ENCODE measurements around the gene TGFBR2. TPM values are rescaled to one million over a fixed set of nuclear protein-coding genes. Genes with fewer than 3 reads are reported as not detected.

The TGFBR2 gene
- polyA plus RNA-seq, 1 donor (not counting 4 experiments of a cell fraction or from before 2014, with no cell fraction given) = 303 TPM

GRCh38 chr3:30612437-30613132 is 6.2 kb downstream of the TGFBR2 start:
- H4K20me1 ChIP-seq (ENCODE audit: control insufficient read depth, extremely low read depth, insufficient read depth, low read length) = peaks cover 20% of the 10 kb centered on the region
- H3K9me1 ChIP-seq (ENCODE audit: control insufficient read depth, extremely low read depth, insufficient read depth, low read length) = peaks cover 3% of the 10 kb centered on the region
- peak overlapping the region; percentile 76 for H3K4me2 ChIP-seq (ENCODE audit: control insufficient read depth, extremely low read depth, insufficient read depth, low read depth, low read length)
- peaks cover 99% of the 10 kb centered on the region for H3K79me2 ChIP-seq (ENCODE audit: control insufficient read depth, insufficient read depth, low read length)
- peaks cover 64% of the 10 kb centered on the region for H3K4me1 ChIP-seq (ENCODE audit: control insufficient read depth, extremely low read depth, insufficient read depth, low read length)
- FAIRE-seq (peak; percentile 77), DNase-seq (ENCODE audit: low read depth, low spot score) (no peak)
- TF ChIP-seq CTCF (optimal IDR thresholded peaks at IDR 0.05 in 1 of 3, IDR thresholded peaks at IDR 0.05 in 1 of 3, conservative IDR thresholded peaks at IDR 0.05 in 1 of 3; ENCODE audit: extremely low read depth in 1 of 3, insufficient read depth in 2 of 3, low read length in 3 of 3) (no peak), EZH2 (IDR thresholded peaks at IDR 0.05; ENCODE audit: low read length) (no peak)
- H2AFZ ChIP-seq (ENCODE audit: control insufficient read depth, low read length) = no peak overlapping the region
- no peaks in the 10 kb centered on the region for H3K27me3 ChIP-seq (ENCODE audit: control insufficient read depth, extremely low read depth, insufficient read depth, low read length)
- no peaks in the 10 kb centered on the region for H3K9me3 ChIP-seq (ENCODE audit: control insufficient read depth, low read depth, low read length)
- dilution Hi-C loops (cut with MboI; ENCODE audit: extremely low pct_ligation_motif_present, low sequenced_read_pairs) = no loop called here
- peak overlapping the region; percentile 32 to 96 (median 78) for H3K4me3 ChIP-seq (ENCODE audit: control insufficient read depth in 2 of 3, extremely low read depth in 1 of 3, insufficient read depth in 2 of 3, low read depth in 1 of 3, low read length in 3 of 3)
- H3K36me3 ChIP-seq (ENCODE audit: control insufficient read depth in 2 of 2, extremely low read depth in 1 of 2, insufficient read depth in 2 of 2, low read length in 2 of 2) = peaks cover 2 to 19% of the 10 kb centered on the region in 2 experiments
- H3K27ac ChIP-seq (ENCODE audit: control insufficient read depth, insufficient read depth, low read length) = peak overlapping the region; percentile 22
- H3K9ac ChIP-seq (ENCODE audit: control insufficient read depth, extremely low read depth, insufficient read depth, low read length) = no peak overlapping the region

- no peak for DNase-seq (ENCODE audit: low read depth, low spot score)
- Histone ChIP-seq H3K9ac (ENCODE audit: control insufficient read depth, extremely low read depth, insufficient read depth, low read length) (no peak overlapping the region), H3K4me1 (ENCODE audit: control insufficient read depth, extremely low read depth, insufficient read depth, low read length) (peaks cover 66% of the 10 kb centered on the region), H3K79me2 (ENCODE audit: control insufficient read depth, insufficient read depth, low read length) (peaks cover 100% of the 10 kb centered on the region), H3K4me3 (ENCODE audit: control insufficient read depth in 2 of 3, extremely low read depth in 1 of 3, insufficient read depth in 2 of 3, low read depth in 1 of 3, low read length in 3 of 3) (peak overlapping the region; percentile 8 to 55 (median 30)), H3K27me3 (ENCODE audit: control insufficient read depth, extremely low read depth, insufficient read depth, low read length) (no peaks in the 10 kb centered on the region), H2AFZ (ENCODE audit: control insufficient read depth, low read length) (no peak overlapping the region), H3K9me1 (ENCODE audit: control insufficient read depth, extremely low read depth, insufficient read depth, low read length) (peaks cover 3% of the 10 kb centered on the region), H3K9me3 (ENCODE audit: control insufficient read depth, low read depth, low read length) (no peaks in the 10 kb centered on the region), H4K20me1 (ENCODE audit: control insufficient read depth, extremely low read depth, insufficient read depth, low read length) (peaks cover 20% of the 10 kb centered on the region), H3K4me2 (ENCODE audit: control insufficient read depth, extremely low read depth, insufficient read depth, low read depth, low read length) (peak overlapping the region; percentile 76), H3K36me3 (ENCODE audit: control insufficient read depth in 2 of 2, extremely low read depth in 1 of 2, insufficient read depth in 2 of 2, low read length in 2 of 2) (peaks cover 2 to 26% of the 10 kb centered on the region in 2 experiments), H3K27ac (ENCODE audit: control insufficient read depth, insufficient read depth, low read length) (no peak overlapping the region)
- TF ChIP-seq CTCF (optimal IDR thresholded peaks at IDR 0.05 in 1 of 3, IDR thresholded peaks at IDR 0.05 in 1 of 3, conservative IDR thresholded peaks at IDR 0.05 in 1 of 3; ENCODE audit: extremely low read depth in 1 of 3, insufficient read depth in 2 of 3, low read length in 3 of 3) (no peak), EZH2 (IDR thresholded peaks at IDR 0.05; ENCODE audit: low read length) (no peak)
- FAIRE-seq = no peak
- dilution Hi-C loops (cut with MboI; ENCODE audit: extremely low pct_ligation_motif_present, low sequenced_read_pairs) = no loop called here
Observed at GRCh38 chr3:30613133-30613825, 6.9 kb downstream of the TGFBR2 start.

All from keratinocyte (primary cell).